DND-41 (cell line): ENCODE data around the gene IL1RAPL2.

Experiments
- CTCF ChIP-seq: IDR thresholded peaks from 2 replicates; pipeline ENCODE4 v1.5.1; 2012; ENCODE audit warnings: borderline replicate concordance, low read length, moderate library complexity, mild to moderate bottlenecking; ENCODE audit not compliant: poor library complexity, severe bottlenecking; ENCODE audit errors: extremely low read depth
- EZH2 ChIP-seq: IDR thresholded peaks from 3 replicates; pipeline ENCODE4 v1.6.1; 2012; ENCODE audit warnings: borderline replicate concordance, low read depth, mild to moderate bottlenecking, moderate library complexity, low read length, inconsistent platforms; ENCODE audit not compliant: severe bottlenecking

- TF ChIP-seq CTCF (no peak), EZH2 (no peak)
Measured at GRCh38 chrX:105609530-105609929, 1043.5 kb downstream of the IL1RAPL2 start.
